ENCODE results near the gene TSC22D1. TPM values are rescaled to one million over a fixed set of nuclear protein-coding genes. Genes with fewer than 3 reads are reported as not detected.

The TSC22D1 gene
- total and polyA plus RNA-seq, 12 donors, result 28.5 to 113 (median 59.8) TPM

GRCh38 chr13:44573790-44574465 is 2.2 kb downstream of the TSC22D1 start:
- Histone ChIP-seq H3K27me3 (no peaks in the 10 kb centered on the region), H3K27ac (no peak overlapping the region), H3K4me1 (replicated peaks in 1 of 2) (peaks cover 4 to 47% of the 10 kb centered on the region in 2 donors), H3K4me3 (no peak overlapping the region), H3K9me3 (replicated peaks in 1 of 3) (no peaks in the 10 kb centered on the region), H3K36me3 (replicated peaks in 1 of 2) (no peaks in the 10 kb centered on the region)
- DNase-seq, result no peak
- 67 to 93% (median 91%) methylated on average over 2 to 4 of the region's 4 CpGs for WGBS, 4 donors
- TF ChIP-seq CTCF (IDR thresholded peaks at IDR 0.05) (peak in 5 of 6 experiments; percentile 6 to 34 (median 21)), POLR2A (IDR thresholded peaks at IDR 0.05) (no peak)
- intact Hi-C loops (cut with DNase I), result no loop called here

GRCh38 chr13:44573071-44573470 is 3.1 kb downstream of the TSC22D1 start:
- 95 to 96% (median 95%) methylated on average over 7 of the region's 7 CpGs for WGBS, 4 donors
- H3K9me3 ChIP-seq (replicated peaks in 1 of 3), result no peaks in the 10 kb centered on the region
- no peak overlapping the region for H3K27ac ChIP-seq
- H3K36me3 ChIP-seq (replicated peaks in 1 of 2), result no peaks in the 10 kb centered on the region
- no peaks in the 10 kb centered on the region for H3K27me3 ChIP-seq
- H3K4me3 ChIP-seq, result peak overlapping the region in 1 of 4 donors; percentile 31
- no peak for DNase-seq
- TF ChIP-seq POLR2A (IDR thresholded peaks at IDR 0.05) (no peak), CTCF (IDR thresholded peaks at IDR 0.05) (no peak)
- intact Hi-C loops (cut with DNase I), result no loop called here
- peaks cover 4 to 40% of the 10 kb centered on the region in 2 donors for H3K4me1 ChIP-seq (replicated peaks in 1 of 2)

GRCh38 chr13:44566601-44567000 is 9.5 kb downstream of the TSC22D1 start:
- Histone ChIP-seq H3K27me3 (no peaks in the 10 kb centered on the region), H3K9me3 (replicated peaks in 1 of 3) (peaks cover 0 to 3% (median 0%) of the 10 kb centered on the region in 3 donors), H3K27ac (no peak overlapping the region), H3K4me1 (replicated peaks in 1 of 2) (peaks cover 0 to 7% of the 10 kb centered on the region in 2 donors), H3K4me3 (no peak overlapping the region), H3K36me3 (replicated peaks in 1 of 2) (no peaks in the 10 kb centered on the region)
- TF ChIP-seq POLR2A (IDR thresholded peaks at IDR 0.05) (no peak), CTCF (IDR thresholded peaks at IDR 0.05) (no peak)
- DNase-seq, result no peak
- intact Hi-C loops (cut with DNase I), result loop anchor here in 1 of 2 donors (10.0 kb wide), 1 partner anchor 62 kb away; no protein-coding TSS in a partner anchor

GRCh38 chr13:44565881-44566280 is 10.2 kb downstream of the TSC22D1 start:
- H3K9me3 ChIP-seq (replicated peaks in 1 of 3), result peaks cover 0 to 3% (median 0%) of the 10 kb centered on the region in 3 donors
- intact Hi-C loops (cut with DNase I), result loop anchor here in 1 of 2 donors (10.0 kb wide), 1 partner anchor 61 kb away; no protein-coding TSS in a partner anchor
- 87 to 91% (median 89%) methylated on average over 3 of the region's 3 CpGs for whole genome bisulfite sequencing, 4 donors
- H3K36me3 ChIP-seq (replicated peaks in 1 of 2), result no peaks in the 10 kb centered on the region
- no peak overlapping the region for H3K27ac ChIP-seq
- TF ChIP-seq CTCF (IDR thresholded peaks at IDR 0.05) (no peak), POLR2A (IDR thresholded peaks at IDR 0.05) (no peak)
- peaks cover 0 to 4% of the 10 kb centered on the region in 2 donors for H3K4me1 ChIP-seq (replicated peaks in 1 of 2)
- H3K4me3 ChIP-seq, result no peak overlapping the region
- DNase-seq, result no peak
- H3K27me3 ChIP-seq, result no peaks in the 10 kb centered on the region
